HepG2 (cell line): Measurements from ENCODE around the gene KCNJ1. TPM values are rescaled to one million over a fixed set of nuclear protein-coding genes. Genes with fewer than 3 reads are reported as not detected.

Experiments
- ATAC-seq: fragments of 200-7000 bp; cut with Tn5 transposase; 3 replicates; pipeline ENCODE4 v1.9.1; 2020; ENCODE audit warnings: mild to moderate bottlenecking, moderate library complexity
- BruUV-seq: library from RNA; stranded (reverse); fragments of 400-500 nt; replicated peaks from 2 replicates; lab custom pipeline; 2021; lab: Mats Ljungman, UMichigan
- CTCF ChIA-PET: fragments of 300-600 bp; formaldehyde crosslinking; extraction: SDS; loops from one replicate; lab custom pipeline; 2021; ENCODE audit warnings: low total read pairs, inconsistent platforms, low intra/inter-chr PET ratio; lab: Yijun Ruan, JAX
- POLR2A ChIA-PET: fragments of 350-600 bp; sonication (Branson Sonifier 250); formaldehyde crosslinking; loops from one replicate; lab custom pipeline; 2020; ENCODE audit warnings: antibody characterized with exemption, inconsistent platforms; lab: Yijun Ruan, JAX
- DNase-seq: peaks from one replicate; pipeline ENCODE4 v3.0.0-alpha.2; 2015; ENCODE audit warnings: low spot score
- FAIRE-seq: peaks from 3 replicates; lab custom pipeline; 2011; peaks lifted over from hg19 to GRCh38; lab: Jason Lieb, UNC
- H2AFZ ChIP-seq: one replicate; pipeline ENCODE4 v1.6.1; 2011; ENCODE audit warnings: low read length, inconsistent platforms
- H3K27ac ChIP-seq: fragments of 300-600 bp; 3 replicates; pipeline ENCODE4 v1.8.0; 2011; ENCODE audit warnings: mixed run types, mild to moderate bottlenecking, mixed read lengths, low read length, inconsistent platforms; ENCODE audit not compliant: insufficient read depth; ENCODE audit errors: extremely low read length
- H3K27me3 ChIP-seq, 2 experiments: fragments of 200-600 bp in 1 of 2; 2 replicates in 1 of 2; 3 replicates in 1 of 2; pipeline versions ENCODE4 v1.6.0 to v1.8.0; 2011; ENCODE audit warnings: low read length in 2 of 2, mild to moderate bottlenecking in 2 of 2, moderate library complexity in 2 of 2, inconsistent platforms in 1 of 2; ENCODE audit not compliant: insufficient read depth in 2 of 2, control insufficient read depth in 1 of 2
- H3K36me3 ChIP-seq, 2 experiments: fragments of 200-600 bp in 1 of 2; replicated peaks in 1 of 2; 2 replicates in 1 of 2; 3 replicates in 1 of 2; pipeline versions ENCODE4 v1.5.1 to v1.8.0; 2011; ENCODE audit warnings: low read length in 2 of 2, inconsistent platforms in 1 of 2; ENCODE audit not compliant: insufficient read depth in 2 of 2, control insufficient read depth in 1 of 2
- H3K4me1 ChIP-seq: 2 replicates; pipeline ENCODE4 v1.5.1; 2012; ENCODE audit warnings: low read length, inconsistent platforms; ENCODE audit not compliant: insufficient read depth
- H3K4me2 ChIP-seq: 2 replicates; pipeline ENCODE4 v1.6.0; 2011; ENCODE audit warnings: low read depth, low read length, inconsistent platforms
- H3K4me3 ChIP-seq, 3 experiments: fragments of 200-600 bp in 1 of 3; sonication (generic), shearing (Covaris generic) in 1 of 3; replicated peaks in 1 of 3; 2 replicates each; pipeline ENCODE4 v1.5.1; 2011 to 2016; ENCODE audit warnings: low read length in 3 of 3, inconsistent platforms in 2 of 3, low read depth in 2 of 3, mild to moderate bottlenecking in 2 of 3, control low read depth in 1 of 3, mixed read lengths in 1 of 3; ENCODE audit not compliant: insufficient read depth in 1 of 3
- H3K79me2 ChIP-seq: one replicate; pipeline ENCODE4 v1.6.1; 2011; ENCODE audit warnings: low read length, inconsistent platforms; ENCODE audit not compliant: insufficient read depth
- H3K9ac ChIP-seq: 2 replicates; pipeline ENCODE4 v1.6.0; 2011; ENCODE audit warnings: mild to moderate bottlenecking, low read depth, low read length, inconsistent platforms; ENCODE audit not compliant: insufficient read depth
- H3K9me3 ChIP-seq: 2 replicates; pipeline ENCODE4 v1.5.1; 2012; ENCODE audit warnings: mild to moderate bottlenecking, low read length
- H4K20me1 ChIP-seq: 2 replicates; pipeline ENCODE4 v1.6.0; 2011; ENCODE audit warnings: inconsistent platforms, mild to moderate bottlenecking, low read length, moderate library complexity; ENCODE audit not compliant: insufficient read depth
- FLYWCH1 ChIP-seq: sonication (generic); formaldehyde crosslinking; IDR thresholded peaks from 2 replicates; pipeline ENCODE4 v1.8.1; 2023; ENCODE audit warnings: mild to moderate bottlenecking, missing genetic modification reagents
- GFI1 ChIP-seq: sonication (generic); formaldehyde crosslinking; IDR thresholded peaks from 2 replicates; pipeline ENCODE4 v1.5.0; 2020; ENCODE audit warnings: missing genetic modification reagents, mild to moderate bottlenecking, borderline replicate concordance
- ISL2 ChIP-seq: sonication (generic); formaldehyde crosslinking; IDR thresholded peaks from 2 replicates; pipeline ENCODE4 v1.5.0; 2020; ENCODE audit warnings: missing genetic modification reagents
- SIX4 ChIP-seq: sonication (generic); formaldehyde crosslinking; IDR thresholded peaks from 2 replicates; pipeline ENCODE4 v1.4.0; 2020; ENCODE audit warnings: missing genetic modification reagents
- SRSF4 ChIP-seq: fragments of 200-400 bp; formaldehyde crosslinking; IDR thresholded peaks from one replicate; pipeline ENCODE4 v1.6.1; 2018; ENCODE audit warnings: mild to moderate bottlenecking, low read depth, low read length, moderate library complexity; ENCODE audit not compliant: poor library complexity, severe bottlenecking
- UBTF ChIP-seq: sonication (generic); formaldehyde crosslinking; IDR thresholded peaks from 2 replicates; pipeline ENCODE4 v1.4.0; 2020; ENCODE audit warnings: mild to moderate bottlenecking, missing genetic modification reagents
- ZNF331 ChIP-seq: sonication (generic); formaldehyde crosslinking; IDR thresholded peaks from 2 replicates; pipeline ENCODE4 v1.4.0; 2020; ENCODE audit warnings: missing genetic modification reagents
- ZNF431 ChIP-seq: sonication (generic); formaldehyde crosslinking; IDR thresholded peaks from 2 replicates; pipeline ENCODE4 v1.9.0; 2022; ENCODE audit warnings: missing genetic modification reagents, low read depth, mild to moderate bottlenecking, borderline replicate concordance
- whole genome bisulfite sequencing: methylation state at CpG from one replicate; pipeline ENCODE4 v1.1.6; 2017; ENCODE audit warnings: low lambda C conversion rate; 5-methylcytosine and 5-hydroxymethylcytosine counted together
- in situ Hi-C: cut with HindIII; loops from 2 replicates; pipeline ENCODE4 v1.10.0; 2017; ENCODE audit warnings: low pct_unique_long_range_greater_than_20kb; ENCODE audit not compliant: extremely low pct_ligation_motif_present
- intact Hi-C: fragments of 100-400 bp; cut with micrococcal nuclease; formaldehyde crosslinking; loops from one replicate; pipeline ENCODE4 v1.10.0; 2022; ENCODE audit not compliant: unreplicated experiment
- polyA plus RNA-seq, 8 experiments: library from polyadenylated mRNA; depleted of rRNA in 3 of 8; stranded (reverse) in 7 of 8; unstranded in 1 of 8; fragments of >200 nt; fragmentation: Illumina TruSeq in 4 of 8; extraction: Trizol in 4 of 8; gene quantifications; 2 replicates each; pipeline versions ENCODE4 v1.2.1 to v1.2.3, GENCODE V29; 2011 to 2016; ENCODE audit warnings: low read depth in 4 of 8, missing spikeins in 1 of 8, mixed read lengths in 1 of 8; ENCODE audit not compliant: insufficient read depth in 1 of 8
- total RNA-seq, 5 experiments: library from RNA; depleted of rRNA; stranded (reverse); fragments of >200 nt; fragmentation: Illumina TruSeq; extraction: Trizol; gene quantifications; 2 replicates each; pipeline ENCODE4 v1.2.3, GENCODE V29; 2016; ENCODE audit warnings: low read depth in 1 of 5
- TF ChIP-seq, protein P1 (sequence below): sonication (generic); formaldehyde crosslinking; IDR thresholded peaks from 2 replicates; pipeline ENCODE4 v1.4.0; 2020; ENCODE audit warnings: missing genetic modification reagents, borderline replicate concordance

The KCNJ1 gene
- total and polyA plus RNA-seq, 2 of the 13 experiments (the other 11 are each of a cell fraction or from before 2014, with no cell fraction given) = not detected

GRCh38 chr11:128830290-128831173 lies 36.6 kb downstream of the KCNJ1 start:
- 64% methylated on average over 11 of the region's 11 CpGs for WGBS
- Histone ChIP-seq H3K4me2 (peak overlapping the region; percentile 41), H3K27ac (no peak overlapping the region), H3K4me1 (no peaks in the 10 kb centered on the region), H3K9ac (no peak overlapping the region), H3K27me3 (peaks cover 2 to 8% of the 10 kb centered on the region in 2 experiments; a peak in 2 of 5 replicates), H3K36me3 (no peaks in the 10 kb centered on the region), H2AFZ (no peak overlapping the region), H3K9me3 (no peaks in the 10 kb centered on the region), H3K4me3 (no peak overlapping the region), H3K79me2 (no peaks in the 10 kb centered on the region), H4K20me1 (no peaks in the 10 kb centered on the region)
- DNase-seq (no peak), FAIRE-seq (no peak), ATAC-seq (no peak)
- in situ Hi-C loops = loop anchor here (5.0 kb wide), 2 partner anchors 658 to 798 kb away; no protein-coding TSS in a partner anchor
- intact Hi-C loops = loop anchor here (1.0 to 2.0 kb wide), 6 partner anchors 53 to 799 kb away; no protein-coding TSS in a partner anchor
- no TSS peak for BruUV-seq
- TF ChIP-seq, protein P1, sequence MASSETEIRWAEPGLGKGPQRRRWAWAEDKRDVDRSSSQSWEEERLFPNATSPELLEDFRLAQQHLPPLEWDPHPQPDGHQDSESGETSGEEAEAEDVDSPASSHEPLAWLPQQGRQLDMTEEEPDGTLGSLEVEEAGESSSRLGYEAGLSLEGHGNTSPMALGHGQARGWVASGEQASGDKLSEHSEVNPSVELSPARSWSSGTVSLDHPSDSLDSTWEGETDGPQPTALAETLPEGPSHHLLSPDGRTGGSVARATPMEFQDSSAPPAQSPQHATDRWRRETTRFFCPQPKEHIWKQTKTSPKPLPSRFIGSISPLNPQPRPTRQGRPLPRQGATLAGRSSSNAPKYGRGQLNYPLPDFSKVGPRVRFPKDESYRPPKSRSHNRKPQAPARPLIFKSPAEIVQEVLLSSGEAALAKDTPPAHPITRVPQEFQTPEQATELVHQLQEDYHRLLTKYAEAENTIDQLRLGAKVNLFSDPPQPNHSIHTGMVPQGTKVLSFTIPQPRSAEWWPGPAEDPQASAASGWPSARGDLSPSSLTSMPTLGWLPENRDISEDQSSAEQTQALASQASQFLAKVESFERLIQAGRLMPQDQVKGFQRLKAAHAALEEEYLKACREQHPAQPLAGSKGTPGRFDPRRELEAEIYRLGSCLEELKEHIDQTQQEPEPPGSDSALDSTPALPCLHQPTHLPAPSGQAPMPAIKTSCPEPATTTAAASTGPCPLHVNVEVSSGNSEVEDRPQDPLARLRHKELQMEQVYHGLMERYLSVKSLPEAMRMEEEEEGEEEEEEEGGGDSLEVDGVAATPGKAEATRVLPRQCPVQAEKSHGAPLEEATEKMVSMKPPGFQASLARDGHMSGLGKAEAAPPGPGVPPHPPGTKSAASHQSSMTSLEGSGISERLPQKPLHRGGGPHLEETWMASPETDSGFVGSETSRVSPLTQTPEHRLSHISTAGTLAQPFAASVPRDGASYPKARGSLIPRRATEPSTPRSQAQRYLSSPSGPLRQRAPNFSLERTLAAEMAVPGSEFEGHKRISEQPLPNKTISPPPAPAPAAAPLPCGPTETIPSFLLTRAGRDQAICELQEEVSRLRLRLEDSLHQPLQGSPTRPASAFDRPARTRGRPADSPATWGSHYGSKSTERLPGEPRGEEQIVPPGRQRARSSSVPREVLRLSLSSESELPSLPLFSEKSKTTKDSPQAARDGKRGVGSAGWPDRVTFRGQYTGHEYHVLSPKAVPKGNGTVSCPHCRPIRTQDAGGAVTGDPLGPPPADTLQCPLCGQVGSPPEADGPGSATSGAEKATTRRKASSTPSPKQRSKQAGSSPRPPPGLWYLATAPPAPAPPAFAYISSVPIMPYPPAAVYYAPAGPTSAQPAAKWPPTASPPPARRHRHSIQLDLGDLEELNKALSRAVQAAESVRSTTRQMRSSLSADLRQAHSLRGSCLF (CRISPR knock-in tag) = no peak
- TF ChIP-seq SRSF4 = no peak
- TF ChIP-seq GFI1 = no peak
- TF ChIP-seq ISL2 (CRISPR knock-in tag) = no peak
- TF ChIP-seq FLYWCH1 = no peak
- no peak for TF ChIP-seq UBTF
- no peak for TF ChIP-seq ZNF431 (CRISPR knock-in tag)
- TF ChIP-seq ZNF331 = no peak
- no peak for TF ChIP-seq SIX4
- CTCF ChIA-PET = interaction anchor here (1.1 to 2.2 kb wide), 4 partner anchors 540 to 799 kb away, joined by 4 to 23 read pairs (median 12); no protein-coding TSS in a partner anchor
- POLR2A ChIA-PET = no interaction called here
